B cell (primary cell): ENCODE data around the gene STX11. TPM values are rescaled to one million over a fixed set of nuclear protein-coding genes. Genes with fewer than 3 reads are reported as not detected.

Source experiments
- ATAC-seq: fragments of 200-7000 bp; cut with Tn5 transposase; one replicate; pipeline ENCODE4 v1.10.0; 2021; ENCODE audit warnings: low read depth, mild to moderate bottlenecking, moderate number of reproducible peaks, moderate library complexity
- CTCF ChIA-PET: fragments of 350-600 bp; sonication (Branson Sonifier 250); formaldehyde crosslinking; loops from one replicate; lab custom pipeline; 2021; ENCODE audit warnings: antibody characterized with exemption, inconsistent platforms; lab: Charles Lee
- POLR2A ChIA-PET: fragments of 350-600 bp; sonication (Branson Sonifier 250); formaldehyde crosslinking; loops from one replicate; lab custom pipeline; 2021; ENCODE audit warnings: antibody characterized with exemption; lab: Charles Lee
- DNase-seq: peaks from one replicate; pipeline ENCODE4 v3.0.0; 2013
- H2AFZ ChIP-seq: 2 replicates; pipeline ENCODE4 v1.6.1; 2012; ENCODE audit warnings: mild to moderate bottlenecking, low read depth, low read length; ENCODE audit not compliant: insufficient read depth, poor library complexity, severe bottlenecking
- H3K27ac ChIP-seq, 2 donors: 1 replicate in 1 of 2; 2 replicates in 1 of 2; pipeline ENCODE4 v1.5.1; 2012 to 2013; ENCODE audit warnings: low read length in 2 of 2, mild to moderate bottlenecking in 2 of 2, moderate library complexity in 1 of 2
- H3K27me3 ChIP-seq, 4 experiments: fragments of 200-600 bp in 1 of 4; sonication (generic) in 1 of 4; replicated peaks in 1 of 4; 1 replicate in 2 of 4; 2 replicates in 2 of 4; pipeline versions ENCODE4 v1.6.1 to v1.7.0; 2013 to 2016; ENCODE audit warnings: low read length in 3 of 4, mild to moderate bottlenecking in 2 of 4, mixed read lengths in 1 of 4, moderate library complexity in 1 of 4; ENCODE audit not compliant: insufficient read depth in 4 of 4, control insufficient read depth in 3 of 4; ENCODE audit errors: control extremely low read depth in 1 of 4
- H3K36me3 ChIP-seq, 2 experiments: replicated peaks in 1 of 2; 1 replicate in 1 of 2; 2 replicates in 1 of 2; pipeline versions ENCODE4 v1.6.1 to v1.7.1; 2013; ENCODE audit warnings: low read length in 1 of 2; ENCODE audit not compliant: insufficient read depth in 2 of 2, control insufficient read depth in 1 of 2; ENCODE audit errors: control extremely low read depth in 1 of 2, extremely low read depth in 1 of 2
- H3K4me1 ChIP-seq, 2 donors: fragments of 200-600 bp in 1 of 2; sonication (generic) in 1 of 2; 1 replicate in 1 of 2; 2 replicates in 1 of 2; pipeline versions ENCODE4 v1.5.1 to v1.6.1; 2013 to 2017; ENCODE audit warnings: low read length in 2 of 2; ENCODE audit not compliant: control insufficient read depth in 2 of 2, insufficient read depth in 2 of 2
- H3K4me2 ChIP-seq: replicated peaks from 2 replicates; pipeline ENCODE3; 2012; ENCODE audit warnings: mild to moderate bottlenecking, low read depth, low read length; ENCODE audit not compliant: poor library complexity, severe bottlenecking
- H3K4me3 ChIP-seq, 5 experiments: fragments of 200-600 bp in 1 of 5; sonication (generic) in 1 of 5; 1 replicate in 3 of 5; 2 replicates in 2 of 5; pipeline versions ENCODE4 v1.5.1 to v1.7.0; 2011 to 2016; ENCODE audit warnings: low read length in 4 of 5, mild to moderate bottlenecking in 4 of 5, low read depth in 2 of 5, control low read depth in 1 of 5, moderate library complexity in 1 of 5; ENCODE audit not compliant: insufficient read depth in 1 of 5; ENCODE audit errors: control extremely low read depth in 1 of 5, extremely low read depth in 1 of 5
- H3K79me2 ChIP-seq: fragments of 200-600 bp; sonication (generic); one replicate; pipeline ENCODE4 v1.6.0; 2016; ENCODE audit warnings: low read length; ENCODE audit not compliant: control insufficient read depth, insufficient read depth
- H3K9ac ChIP-seq: fragments of 200-600 bp; sonication (generic); 2 replicates; pipeline ENCODE4 v1.6.1; 2017; ENCODE audit warnings: mild to moderate bottlenecking, low read length, moderate library complexity
- H3K9me3 ChIP-seq, 3 donors: one replicate each; pipeline versions ENCODE4 v1.6.1 to v1.7.1; 2013; ENCODE audit warnings: low read length in 2 of 3; ENCODE audit not compliant: control insufficient read depth in 2 of 3, insufficient read depth in 1 of 3; ENCODE audit errors: control extremely low read depth in 1 of 3
- H4K20me1 ChIP-seq: 2 replicates; pipeline ENCODE4 v1.6.0; 2012; ENCODE audit warnings: mild to moderate bottlenecking, low read length; ENCODE audit not compliant: insufficient read depth, control insufficient read depth, poor library complexity, severe bottlenecking
- H3K27ac Mint-ChIP-seq: one replicate; pipeline ENCODE4 v1.8.0; 2021; ENCODE audit warnings: mixed read lengths
- H3K27me3 Mint-ChIP-seq: one replicate; pipeline ENCODE4 v1.8.0; 2021; ENCODE audit warnings: mixed read lengths
- H3K4me1 Mint-ChIP-seq: one replicate; pipeline ENCODE4 v1.8.0; 2021; ENCODE audit warnings: mixed read lengths
- H3K4me3 Mint-ChIP-seq: one replicate; pipeline ENCODE4 v1.8.0; 2021; ENCODE audit warnings: mixed read lengths
- H3K9me3 Mint-ChIP-seq: one replicate; pipeline ENCODE4 v1.8.0; 2022; ENCODE audit warnings: mixed read lengths; ENCODE audit not compliant: insufficient read depth
- EZH2 ChIP-seq: IDR thresholded peaks from 2 replicates; pipeline ENCODE4 v1.6.1; 2012; ENCODE audit warnings: borderline replicate concordance, low read depth, mild to moderate bottlenecking, moderate library complexity, low read length; ENCODE audit not compliant: insufficient read depth, poor library complexity, severe bottlenecking
- WGBS: methylation state at CpG from one replicate; pipeline ENCODE4 v1.1.5; 2013; ENCODE audit warnings: missing lambda C conversion rate; ENCODE audit not compliant: insufficient coverage; 5-methylcytosine and 5-hydroxymethylcytosine counted together
- intact Hi-C: fragments of 100-400 bp; cut with micrococcal nuclease; formaldehyde crosslinking; loops from one replicate; pipeline ENCODE4 v1.10.0; 2022
- polyA plus RNA-seq: library from polyadenylated mRNA; depleted of rRNA; stranded (reverse); fragments of >200 nt; gene quantifications from 2 replicates; pipeline ENCODE4 v1.2.3, GENCODE V29; 2012
- total RNA-seq, 2 donors: library from RNA; stranded (reverse); fragments of 120-200 nt in 1 of 2; gene quantifications; 1 replicate in 1 of 2; 2 replicates in 1 of 2; pipeline versions ENCODE4 v1.2.3 to v1.2.4, GENCODE V29; 2013 to 2022
- TF ChIP-seq, protein P1 (sequence below): fragments of 200-600 bp; IDR thresholded peaks from one replicate; pipeline ENCODE4 v1.8.0; 2022; ENCODE audit warnings: antibody characterized with exemption, mild to moderate bottlenecking

STX11 gene
- total and polyA plus RNA-seq, 2 donors (not counting 1 experiment from before 2014, with no cell fraction given), result 10.3 to 14.6 TPM

GRCh38 chr6:144232832-144233230 lies 82.5 kb downstream of the STX11 start:
- no peaks in the 10 kb centered on the region for H4K20me1 ChIP-seq
- ChIA-PET POLR2A (no interaction called here), CTCF (interaction anchor here (1.2 to 1.6 kb wide), 2 partner anchors 12 to 14 kb away, joined by 3 to 5 read pairs; no protein-coding TSS in a partner anchor)
- ATAC-seq (no peak), DNase-seq (no peak)
- no peaks in the 10 kb centered on the region for H3K4me1 Mint-ChIP-seq
- no peaks in the 10 kb centered on the region for H3K9me3 Mint-ChIP-seq
- H2AFZ ChIP-seq, result no peak overlapping the region
- no peak overlapping the region for H3K27ac Mint-ChIP-seq
- no peaks in the 10 kb centered on the region for H3K4me1 ChIP-seq
- no peak overlapping the region for H3K4me3 ChIP-seq
- no peaks in the 10 kb centered on the region for H3K27me3 Mint-ChIP-seq
- intact Hi-C loops, result no loop called here
- TF ChIP-seq EZH2, result no peak
- TF ChIP-seq, protein P1, sequence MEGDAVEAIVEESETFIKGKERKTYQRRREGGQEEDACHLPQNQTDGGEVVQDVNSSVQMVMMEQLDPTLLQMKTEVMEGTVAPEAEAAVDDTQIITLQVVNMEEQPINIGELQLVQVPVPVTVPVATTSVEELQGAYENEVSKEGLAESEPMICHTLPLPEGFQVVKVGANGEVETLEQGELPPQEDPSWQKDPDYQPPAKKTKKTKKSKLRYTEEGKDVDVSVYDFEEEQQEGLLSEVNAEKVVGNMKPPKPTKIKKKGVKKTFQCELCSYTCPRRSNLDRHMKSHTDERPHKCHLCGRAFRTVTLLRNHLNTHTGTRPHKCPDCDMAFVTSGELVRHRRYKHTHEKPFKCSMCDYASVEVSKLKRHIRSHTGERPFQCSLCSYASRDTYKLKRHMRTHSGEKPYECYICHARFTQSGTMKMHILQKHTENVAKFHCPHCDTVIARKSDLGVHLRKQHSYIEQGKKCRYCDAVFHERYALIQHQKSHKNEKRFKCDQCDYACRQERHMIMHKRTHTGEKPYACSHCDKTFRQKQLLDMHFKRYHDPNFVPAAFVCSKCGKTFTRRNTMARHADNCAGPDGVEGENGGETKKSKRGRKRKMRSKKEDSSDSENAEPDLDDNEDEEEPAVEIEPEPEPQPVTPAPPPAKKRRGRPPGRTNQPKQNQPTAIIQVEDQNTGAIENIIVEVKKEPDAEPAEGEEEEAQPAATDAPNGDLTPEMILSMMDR, result no peak
- H3K27ac ChIP-seq, result no peak overlapping the region
- no peak overlapping the region for H3K4me2 ChIP-seq
- no peaks in the 10 kb centered on the region for H3K27me3 ChIP-seq
- peaks cover 0 to 2% (median 0%) of the 10 kb centered on the region in 3 donors for H3K9me3 ChIP-seq
- no peaks in the 10 kb centered on the region for H3K36me3 ChIP-seq
- no peak overlapping the region for H3K9ac ChIP-seq
- H3K4me3 Mint-ChIP-seq, result no peak overlapping the region
- WGBS, result no CpG with 5 or more reads among the region's 2 CpGs
- no peaks in the 10 kb centered on the region for H3K79me2 ChIP-seq

- Mint-ChIP-seq H3K27me3 (no peaks in the 10 kb centered on the region), H3K27ac (no peak overlapping the region), H3K4me3 (no peak overlapping the region), H3K9me3 (no peaks in the 10 kb centered on the region), H3K4me1 (no peaks in the 10 kb centered on the region)
- Histone ChIP-seq H3K4me3 (no peak overlapping the region), H3K36me3 (no peaks in the 10 kb centered on the region), H3K9ac (no peak overlapping the region), H3K79me2 (no peaks in the 10 kb centered on the region), H2AFZ (no peak overlapping the region), H3K9me3 (peaks cover 0 to 4% (median 0%) of the 10 kb centered on the region in 3 donors), H4K20me1 (no peaks in the 10 kb centered on the region), H3K4me2 (no peak overlapping the region), H3K4me1 (no peaks in the 10 kb centered on the region), H3K27ac (no peak overlapping the region), H3K27me3 (no peaks in the 10 kb centered on the region)
- ChIA-PET POLR2A (no interaction called here), CTCF (no interaction called here)
- no CpG with 5 or more reads among the region's 3 CpGs for WGBS
- intact Hi-C loops, result no loop called here
- no peak for TF ChIP-seq EZH2
- TF ChIP-seq, protein P1, result no peak
- DNase-seq (no peak), ATAC-seq (no peak)
These were observed 84.1 kb downstream of the STX11 start for GRCh38 chr6:144234399-144234798.
